T-helper 2 cell treated with Interferon-gamma antibody and Interleukin-4, amounts not matched to agents 5 μg/mL and 100 μg/mL, for 36 hours (primary cell): ENCODE results near the gene ADAMTS9.

Experiments used
- DNase-seq: peaks from one replicate; pipeline ENCODE4 v3.0.0; 2021; ENCODE audit warnings: low spot score
- H3K27ac Mint-ChIP-seq: one replicate; pipeline ENCODE4 v1.8.0; 2021; ENCODE audit warnings: mild to moderate bottlenecking, mixed read lengths
- H3K27me3 Mint-ChIP-seq: one replicate; pipeline ENCODE4 v1.8.0; 2021; ENCODE audit warnings: low read depth, mixed read lengths
- H3K36me3 Mint-ChIP-seq: one replicate; pipeline ENCODE4 v1.8.0; 2021; ENCODE audit warnings: low read depth, mixed read lengths
- H3K4me1 Mint-ChIP-seq: one replicate; pipeline ENCODE4 v1.8.0; 2021; ENCODE audit warnings: low read depth, mixed read lengths
- H3K4me3 Mint-ChIP-seq: one replicate; pipeline ENCODE4 v1.8.0; 2022; ENCODE audit warnings: mild to moderate bottlenecking, moderate library complexity, mixed read lengths
- H3K9me3 Mint-ChIP-seq: one replicate; pipeline ENCODE4 v1.8.0; 2021; ENCODE audit warnings: mixed read lengths

Gene ADAMTS9

GRCh38 chr3:64696896-64697295, 9.1 kb upstream of the ADAMTS9 start:
- no peaks in the 10 kb centered on the region for H3K4me1 Mint-ChIP-seq
- H3K9me3 Mint-ChIP-seq, result no peaks in the 10 kb centered on the region
- H3K27ac Mint-ChIP-seq, result no peak overlapping the region
- no peak for DNase-seq
- H3K36me3 Mint-ChIP-seq, result no peaks in the 10 kb centered on the region
- H3K4me3 Mint-ChIP-seq, result no peak overlapping the region
- no peaks in the 10 kb centered on the region for H3K27me3 Mint-ChIP-seq

GRCh38 chr3:64694114-64694513, 6.3 kb upstream of the ADAMTS9 start:
- H3K36me3 Mint-ChIP-seq, result no peaks in the 10 kb centered on the region
- H3K27me3 Mint-ChIP-seq, result peaks cover 10% of the 10 kb centered on the region
- no peaks in the 10 kb centered on the region for H3K9me3 Mint-ChIP-seq
- H3K27ac Mint-ChIP-seq, result no peak overlapping the region
- no peaks in the 10 kb centered on the region for H3K4me1 Mint-ChIP-seq
- H3K4me3 Mint-ChIP-seq, result no peak overlapping the region
- no peak for DNase-seq

GRCh38 chr3:64693031-64693430, 5.2 kb upstream of the ADAMTS9 start:
- Mint-ChIP-seq H3K4me1 (peaks cover 3% of the 10 kb centered on the region), H3K27ac (no peak overlapping the region), H3K36me3 (no peaks in the 10 kb centered on the region), H3K27me3 (peaks cover 19% of the 10 kb centered on the region), H3K4me3 (no peak overlapping the region), H3K9me3 (no peaks in the 10 kb centered on the region)
- DNase-seq, result no peak

GRCh38 chr3:64691051-64691450, 3.3 kb upstream of the ADAMTS9 start:
- DNase-seq, result no peak
- peaks cover 3% of the 10 kb centered on the region for H3K4me1 Mint-ChIP-seq
- H3K36me3 Mint-ChIP-seq, result no peaks in the 10 kb centered on the region
- no peaks in the 10 kb centered on the region for H3K9me3 Mint-ChIP-seq
- H3K27me3 Mint-ChIP-seq, result peaks cover 33% of the 10 kb centered on the region
- H3K4me3 Mint-ChIP-seq, result no peak overlapping the region
- no peak overlapping the region for H3K27ac Mint-ChIP-seq

GRCh38 chr3:64687086-64687780, 567 bp downstream of the ADAMTS9 start:
- Mint-ChIP-seq H3K36me3 (no peaks in the 10 kb centered on the region), H3K4me1 (peaks cover 3% of the 10 kb centered on the region), H3K27me3 (peaks cover 53% of the 10 kb centered on the region), H3K9me3 (no peaks in the 10 kb centered on the region), H3K4me3 (no peak overlapping the region), H3K27ac (no peak overlapping the region)
- no peak for DNase-seq

GRCh38 chr3:64686446-64686908, 1.3 kb downstream of the ADAMTS9 start:
- Mint-ChIP-seq H3K27me3 (peaks cover 53% of the 10 kb centered on the region), H3K9me3 (no peaks in the 10 kb centered on the region), H3K36me3 (no peaks in the 10 kb centered on the region), H3K4me3 (no peak overlapping the region), H3K4me1 (peaks cover 3% of the 10 kb centered on the region), H3K27ac (no peak overlapping the region)
- no peak for DNase-seq

GRCh38 chr3:64685800-64686445, 1.9 kb downstream of the ADAMTS9 start:
- Mint-ChIP-seq H3K9me3 (no peaks in the 10 kb centered on the region), H3K27ac (no peak overlapping the region), H3K27me3 (peaks cover 53% of the 10 kb centered on the region), H3K4me1 (peaks cover 3% of the 10 kb centered on the region), H3K36me3 (no peaks in the 10 kb centered on the region), H3K4me3 (no peak overlapping the region)
- DNase-seq, result no peak

GRCh38 chr3:64685331-64685799, 2.4 kb downstream of the ADAMTS9 start:
- H3K9me3 Mint-ChIP-seq, result no peaks in the 10 kb centered on the region
- H3K4me1 Mint-ChIP-seq, result peaks cover 3% of the 10 kb centered on the region
- no peak overlapping the region for H3K4me3 Mint-ChIP-seq
- H3K36me3 Mint-ChIP-seq, result no peaks in the 10 kb centered on the region
- no peak overlapping the region for H3K27ac Mint-ChIP-seq
- no peak for DNase-seq
- H3K27me3 Mint-ChIP-seq, result peaks cover 53% of the 10 kb centered on the region

GRCh38 chr3:64684715-64685261, 3.0 kb downstream of the ADAMTS9 start:
- Mint-ChIP-seq H3K27ac (no peak overlapping the region), H3K9me3 (no peaks in the 10 kb centered on the region), H3K4me3 (no peak overlapping the region), H3K27me3 (peaks cover 49% of the 10 kb centered on the region), H3K36me3 (no peaks in the 10 kb centered on the region), H3K4me1 (peaks cover 3% of the 10 kb centered on the region)
- no peak for DNase-seq

GRCh38 chr3:64681827-64682226, 6.0 kb downstream of the ADAMTS9 start:
- no peaks in the 10 kb centered on the region for H3K36me3 Mint-ChIP-seq
- no peaks in the 10 kb centered on the region for H3K9me3 Mint-ChIP-seq
- peaks cover 29% of the 10 kb centered on the region for H3K27me3 Mint-ChIP-seq
- H3K4me1 Mint-ChIP-seq, result no peaks in the 10 kb centered on the region
- no peak for DNase-seq
- H3K4me3 Mint-ChIP-seq, result no peak overlapping the region
- H3K27ac Mint-ChIP-seq, result no peak overlapping the region

GRCh38 chr3:64681015-64681414, 6.8 kb downstream of the ADAMTS9 start:
- Mint-ChIP-seq H3K4me3 (no peak overlapping the region), H3K27me3 (peaks cover 20% of the 10 kb centered on the region), H3K9me3 (no peaks in the 10 kb centered on the region), H3K36me3 (no peaks in the 10 kb centered on the region), H3K4me1 (no peaks in the 10 kb centered on the region), H3K27ac (no peak overlapping the region)
- DNase-seq, result no peak

GRCh38 chr3:64680334-64680733, 7.5 kb downstream of the ADAMTS9 start:
- peaks cover 16% of the 10 kb centered on the region for H3K27me3 Mint-ChIP-seq
- no peak for DNase-seq
- H3K27ac Mint-ChIP-seq, result no peak overlapping the region
- no peaks in the 10 kb centered on the region for H3K36me3 Mint-ChIP-seq
- H3K9me3 Mint-ChIP-seq, result no peaks in the 10 kb centered on the region
- no peak overlapping the region for H3K4me3 Mint-ChIP-seq
- no peaks in the 10 kb centered on the region for H3K4me1 Mint-ChIP-seq

GRCh38 chr3:64677961-64678716, 9.7 kb downstream of the ADAMTS9 start:
- no peaks in the 10 kb centered on the region for H3K9me3 Mint-ChIP-seq
- no peaks in the 10 kb centered on the region for H3K36me3 Mint-ChIP-seq
- H3K4me3 Mint-ChIP-seq, result no peak overlapping the region
- DNase-seq, result no peak
- H3K27me3 Mint-ChIP-seq, result no peaks in the 10 kb centered on the region
- no peak overlapping the region for H3K27ac Mint-ChIP-seq
- H3K4me1 Mint-ChIP-seq, result no peaks in the 10 kb centered on the region

- no peaks in the 10 kb centered on the region for H3K27me3 Mint-ChIP-seq
- no peaks in the 10 kb centered on the region for H3K4me1 Mint-ChIP-seq
- no peaks in the 10 kb centered on the region for H3K36me3 Mint-ChIP-seq
- DNase-seq, result no peak
- no peaks in the 10 kb centered on the region for H3K9me3 Mint-ChIP-seq
- H3K27ac Mint-ChIP-seq, result no peak overlapping the region
- H3K4me3 Mint-ChIP-seq, result no peak overlapping the region
Measured at GRCh38 chr3:64676831-64677230, 11.0 kb downstream of the ADAMTS9 start.
